Measurements from ENCODE around the gene TPSG1.

- TF ChIP-seq, protein P1, sequence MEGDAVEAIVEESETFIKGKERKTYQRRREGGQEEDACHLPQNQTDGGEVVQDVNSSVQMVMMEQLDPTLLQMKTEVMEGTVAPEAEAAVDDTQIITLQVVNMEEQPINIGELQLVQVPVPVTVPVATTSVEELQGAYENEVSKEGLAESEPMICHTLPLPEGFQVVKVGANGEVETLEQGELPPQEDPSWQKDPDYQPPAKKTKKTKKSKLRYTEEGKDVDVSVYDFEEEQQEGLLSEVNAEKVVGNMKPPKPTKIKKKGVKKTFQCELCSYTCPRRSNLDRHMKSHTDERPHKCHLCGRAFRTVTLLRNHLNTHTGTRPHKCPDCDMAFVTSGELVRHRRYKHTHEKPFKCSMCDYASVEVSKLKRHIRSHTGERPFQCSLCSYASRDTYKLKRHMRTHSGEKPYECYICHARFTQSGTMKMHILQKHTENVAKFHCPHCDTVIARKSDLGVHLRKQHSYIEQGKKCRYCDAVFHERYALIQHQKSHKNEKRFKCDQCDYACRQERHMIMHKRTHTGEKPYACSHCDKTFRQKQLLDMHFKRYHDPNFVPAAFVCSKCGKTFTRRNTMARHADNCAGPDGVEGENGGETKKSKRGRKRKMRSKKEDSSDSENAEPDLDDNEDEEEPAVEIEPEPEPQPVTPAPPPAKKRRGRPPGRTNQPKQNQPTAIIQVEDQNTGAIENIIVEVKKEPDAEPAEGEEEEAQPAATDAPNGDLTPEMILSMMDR (IDR thresholded peaks at IDR 0.05) = no peak
- TF ChIP-seq POLR2AphosphoS5 (IDR thresholded peaks at IDR 0.05) (no peak), POLR2A (IDR thresholded peaks at IDR 0.05) (no peak), EP300 (IDR thresholded peaks at IDR 0.05) (no peak)
These were observed 13.4 kb downstream of the TPSG1 start for GRCh38 chr16:1211451-1212268.

Data from stomach (tissue), 4 donors.